ENCODE data around the gene COL18A1. TPM values are rescaled to one million over a fixed set of nuclear protein-coding genes. Genes with fewer than 3 reads are reported as not detected.

COL18A1 gene
- total RNA-seq, 2 donors from 2014 or later = 56.2 to 229 TPM

GRCh38 chr21:45423201-45423955 lies 18.4 kb downstream of the COL18A1 start:
- TF ChIP-seq CTCF (IDR thresholded peaks at IDR 0.05) (no peak), POLR2AphosphoS5 (IDR thresholded peaks at IDR 0.05) (no peak), POLR2A (IDR thresholded peaks at IDR 0.05) (no peak)
- H3K27ac ChIP-seq = no peak overlapping the region
- H3K9me3 ChIP-seq = no peaks in the 10 kb centered on the region
- no peaks in the 10 kb centered on the region for H3K4me1 ChIP-seq (replicated peaks)
- no peaks in the 10 kb centered on the region for H3K36me3 ChIP-seq
- WGBS = 87% methylated on average over 23 of the region's 23 CpGs
- H3K27me3 ChIP-seq (replicated peaks; ENCODE audit: insufficient read depth) = peaks cover 1% of the 10 kb centered on the region
- intact Hi-C loops (cut with DNase I) = no loop called here
- no peak overlapping the region for H3K4me3 ChIP-seq
- DNase-seq (ENCODE audit: low spot score) = no peak

- no peak overlapping the region for H3K27ac ChIP-seq
- no peaks in the 10 kb centered on the region for H3K36me3 ChIP-seq
- H3K4me1 ChIP-seq (replicated peaks) = no peaks in the 10 kb centered on the region
- intact Hi-C loops (cut with DNase I) = no loop called here
- DNase-seq (ENCODE audit: low spot score) = no peak
- WGBS = 90% methylated on average over 19 of the region's 32 CpGs
- no peak overlapping the region for H3K4me3 ChIP-seq
- H3K27me3 ChIP-seq (replicated peaks; ENCODE audit: insufficient read depth) = peaks cover 1% of the 10 kb centered on the region
- H3K9me3 ChIP-seq = no peaks in the 10 kb centered on the region
- TF ChIP-seq POLR2AphosphoS5 (IDR thresholded peaks at IDR 0.05) = no peak
- TF ChIP-seq POLR2A (IDR thresholded peaks at IDR 0.05) = no peak
- no peak for TF ChIP-seq CTCF (IDR thresholded peaks at IDR 0.05)
Measured at GRCh38 chr21:45423968-45424853, 19.2 kb downstream of the COL18A1 start.

GRCh38 chr21:45424854-45425795 lies 20.2 kb downstream of the COL18A1 start:
- H3K36me3 ChIP-seq = no peaks in the 10 kb centered on the region
- intact Hi-C loops (cut with DNase I) = no loop called here
- 94% methylated on average over 36 of the region's 37 CpGs for WGBS
- no peak overlapping the region for H3K27ac ChIP-seq
- peaks cover 3% of the 10 kb centered on the region for H3K27me3 ChIP-seq (replicated peaks; ENCODE audit: insufficient read depth)
- TF ChIP-seq POLR2AphosphoS5 (IDR thresholded peaks at IDR 0.05) = no peak
- no peak for TF ChIP-seq POLR2A (IDR thresholded peaks at IDR 0.05)
- no peak for TF ChIP-seq CTCF (IDR thresholded peaks at IDR 0.05)
- no peak for DNase-seq (ENCODE audit: low spot score)
- H3K4me3 ChIP-seq = no peak overlapping the region
- no peaks in the 10 kb centered on the region for H3K9me3 ChIP-seq
- no peaks in the 10 kb centered on the region for H3K4me1 ChIP-seq (replicated peaks)

GRCh38 chr21:45427331-45428271 lies 22.6 kb downstream of the COL18A1 start:
- TF ChIP-seq CTCF (IDR thresholded peaks at IDR 0.05) (no peak), POLR2AphosphoS5 (IDR thresholded peaks at IDR 0.05) (peak; percentile 75), POLR2A (IDR thresholded peaks at IDR 0.05) (no peak)
- Histone ChIP-seq H3K9me3 (no peaks in the 10 kb centered on the region), H3K4me3 (no peak overlapping the region), H3K27me3 (replicated peaks; ENCODE audit: insufficient read depth) (peaks cover 7% of the 10 kb centered on the region), H3K27ac (peak overlapping the region in 1 of 2 donors; percentile 63), H3K36me3 (no peaks in the 10 kb centered on the region), H3K4me1 (replicated peaks) (no peaks in the 10 kb centered on the region)
- intact Hi-C loops (cut with DNase I) = no loop called here
- 83% methylated on average over 44 of the region's 45 CpGs for WGBS
- no peak for DNase-seq (ENCODE audit: low spot score)
